Measurements from ENCODE around the gene HDAC4. TPM values are rescaled to one million over a fixed set of nuclear protein-coding genes. Genes with fewer than 3 reads are reported as not detected.
A peak's percentile ranks its signal among the peaks of the same experiment; 100 is the strongest.

HDAC4 gene
- total and polyA plus RNA-seq, 2 of the 4 experiments (the other 2 are of a cell fraction), result 4.1 to 7.2 TPM

DNA sequence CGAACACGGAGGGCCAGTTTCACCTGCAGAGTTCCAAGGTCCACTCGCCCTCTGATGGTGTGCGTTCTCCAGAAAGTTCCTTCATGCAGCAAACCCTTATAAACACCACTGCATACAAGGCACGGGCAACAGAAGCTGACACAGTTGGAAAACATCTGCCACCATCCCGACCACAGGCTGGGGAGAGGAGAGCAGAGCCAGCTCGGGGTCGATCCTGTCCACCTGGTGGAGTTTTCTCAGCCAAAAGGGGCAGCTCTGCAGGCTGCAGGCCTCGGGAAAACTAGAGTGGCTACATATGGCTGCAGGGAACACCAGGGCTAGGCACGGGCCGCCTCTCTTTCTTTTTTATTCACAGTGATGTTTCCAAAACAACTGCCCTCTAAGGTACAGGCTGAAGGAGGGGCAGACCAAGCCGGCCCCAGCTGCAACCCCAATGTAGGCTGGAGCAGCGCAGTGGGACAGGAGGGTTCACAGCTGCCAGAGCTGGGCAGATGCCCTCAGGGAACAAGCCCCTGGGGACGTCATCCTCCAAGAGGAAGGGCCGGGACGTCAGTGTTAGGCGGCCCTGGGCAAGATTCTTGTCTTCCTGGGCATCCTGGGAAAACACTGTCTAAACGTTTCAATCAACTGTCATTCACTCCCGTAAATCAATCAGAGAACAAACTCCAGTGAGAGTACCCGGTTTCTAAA lies 278.3 kb downstream of the HDAC4 start:
- no peak overlapping the region for H4K8ac ChIP-seq (ENCODE audit: low read depth in 2 of 2, low read length in 2 of 2)
- H2BK15ac ChIP-seq (ENCODE audit: low read depth, low read length), result no peak overlapping the region
- no peaks in the 10 kb centered on the region for H3K4me1 ChIP-seq (ENCODE audit: control insufficient read depth, insufficient read depth, low read length)
- H2AFZ ChIP-seq (replicated peaks; ENCODE audit: low read length, poor library complexity), result no peak overlapping the region
- no peak for TF ChIP-seq CTCF (conservative IDR thresholded peaks at IDR 0.05; ENCODE audit: low read depth, low read length)
- TF ChIP-seq POLR2A (IDR thresholded peaks at IDR 0.05; ENCODE audit: low read depth, low read length), result no peak
- TF ChIP-seq FOS (IDR thresholded peaks at IDR 0.05; ENCODE audit: low read depth, low read length), result no peak
- TF ChIP-seq NFE2L2 (IDR thresholded peaks at IDR 0.05; ENCODE audit: low read depth, low read length), result no peak
- TF ChIP-seq RCOR1 (IDR thresholded peaks at IDR 0.05; ENCODE audit: insufficient replicate concordance, low read length), result no peak
- no peak for TF ChIP-seq BHLHE40 (IDR thresholded peaks at IDR 0.05; ENCODE audit: low read depth, low read length)
- TF ChIP-seq, protein P1, sequence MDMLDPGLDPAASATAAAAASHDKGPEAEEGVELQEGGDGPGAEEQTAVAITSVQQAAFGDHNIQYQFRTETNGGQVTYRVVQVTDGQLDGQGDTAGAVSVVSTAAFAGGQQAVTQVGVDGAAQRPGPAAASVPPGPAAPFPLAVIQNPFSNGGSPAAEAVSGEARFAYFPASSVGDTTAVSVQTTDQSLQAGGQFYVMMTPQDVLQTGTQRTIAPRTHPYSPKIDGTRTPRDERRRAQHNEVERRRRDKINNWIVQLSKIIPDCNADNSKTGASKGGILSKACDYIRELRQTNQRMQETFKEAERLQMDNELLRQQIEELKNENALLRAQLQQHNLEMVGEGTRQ (IDR thresholded peaks at IDR 0.05; ENCODE audit: low read depth, low read length), result no peak
- no peak for TF ChIP-seq MAZ (IDR thresholded peaks at IDR 0.05; ENCODE audit: borderline replicate concordance, low read depth, low read length)
- TF ChIP-seq MXI1 (IDR thresholded peaks at IDR 0.05; ENCODE audit: borderline replicate concordance, low read depth, low read length), result no peak
- TF ChIP-seq RAD21 (IDR thresholded peaks at IDR 0.05; ENCODE audit: low read length), result no peak
- TF ChIP-seq, protein P2, sequence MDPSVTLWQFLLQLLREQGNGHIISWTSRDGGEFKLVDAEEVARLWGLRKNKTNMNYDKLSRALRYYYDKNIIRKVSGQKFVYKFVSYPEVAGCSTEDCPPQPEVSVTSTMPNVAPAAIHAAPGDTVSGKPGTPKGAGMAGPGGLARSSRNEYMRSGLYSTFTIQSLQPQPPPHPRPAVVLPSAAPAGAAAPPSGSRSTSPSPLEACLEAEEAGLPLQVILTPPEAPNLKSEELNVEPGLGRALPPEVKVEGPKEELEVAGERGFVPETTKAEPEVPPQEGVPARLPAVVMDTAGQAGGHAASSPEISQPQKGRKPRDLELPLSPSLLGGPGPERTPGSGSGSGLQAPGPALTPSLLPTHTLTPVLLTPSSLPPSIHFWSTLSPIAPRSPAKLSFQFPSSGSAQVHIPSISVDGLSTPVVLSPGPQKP (IDR thresholded peaks at IDR 0.05; ENCODE audit: borderline replicate concordance, low read depth, low read length), result no peak
- no peak for TF ChIP-seq CHD1 (IDR thresholded peaks at IDR 0.05; ENCODE audit: low read depth, low read length)
- H3K4me3 ChIP-seq (ENCODE audit: insufficient read depth, low read depth, low read length), result no peak overlapping the region
- no peak overlapping the region for H4K91ac ChIP-seq (ENCODE audit: insufficient read depth, low read depth, low read length)
- no peaks in the 10 kb centered on the region; a peak in 1 of 4 replicates for H3K79me1 ChIP-seq (ENCODE audit: low read depth in 1 of 2, low read length in 2 of 2)
- H3K23ac ChIP-seq (ENCODE audit: low read depth, low read length), result no peak overlapping the region
- H3K4me2 ChIP-seq (ENCODE audit: low read depth, low read length), result no peak overlapping the region
- peak; percentile 11 for DNase-seq
- no peak overlapping the region for H2AK9ac ChIP-seq (replicated peaks; ENCODE audit: low read depth, low read length, poor library complexity)
- no peak overlapping the region for H3K14ac ChIP-seq (replicated peaks; ENCODE audit: low read depth, low read length)
- H3K27ac ChIP-seq (ENCODE audit: insufficient read depth, low read length), result no peak overlapping the region
- CTCF ChIA-PET, result no interaction called here
- peaks cover 34% of the 10 kb centered on the region for H3K36me3 ChIP-seq (ENCODE audit: control insufficient read depth, insufficient read depth, low read length)
- dilution Hi-C loops (cut with HindIII; ENCODE audit: low sequenced_read_pairs, unreplicated experiment), result no loop called here
- peak; percentile 17; the same call in 1 of the 2 replicates for ATAC-seq (ENCODE audit: low read depth)
- no peak overlapping the region for H2BK20ac ChIP-seq (ENCODE audit: low read depth, low read length)
- H3K18ac ChIP-seq (ENCODE audit: low read depth, low read length), result no peak overlapping the region
- 33% methylated on average over 1 of the region's 20 CpGs; no CpG with 5 or more reads in 1 of the 2 experiments for WGBS, 2 experiments (ENCODE audit: extremely low coverage in 2 of 2, insufficient read length in 1 of 2)
- in situ Hi-C loops (cut with MboI; ENCODE audit: low sequenced_read_pairs), result no loop called here
- no peaks in the 10 kb centered on the region for H4K20me1 ChIP-seq (ENCODE audit: insufficient read depth, low read length)
- intact Hi-C loops (cut with micrococcal nuclease), result no loop called here
- no peak overlapping the region for H2BK120ac ChIP-seq (ENCODE audit: low read depth, low read length)
- POLR2A ChIA-PET (ENCODE audit: unreplicated experiment), result no interaction called here
- no peak overlapping the region for H3K56ac ChIP-seq (ENCODE audit: extremely low read depth, insufficient read depth, low read length)
- H3K9me3 ChIP-seq (ENCODE audit: control insufficient read depth, insufficient read depth, low read length), result 0 out of 2 replicates have a peak, but pooled peaks cover 4% of the 10 kb centered on the region
- no peaks in the 10 kb centered on the region for H3K27me3 ChIP-seq (ENCODE audit: control insufficient read depth, insufficient read depth, low read length)
- no peak overlapping the region for H2AK5ac ChIP-seq (ENCODE audit: low read depth, low read length)
- H2BK5ac ChIP-seq (ENCODE audit: low read depth, low read length, poor library complexity, severe bottlenecking), result no peak overlapping the region
- H3K9ac ChIP-seq (ENCODE audit: low read depth, low read length), result no peak overlapping the region
- no peaks in the 10 kb centered on the region; the same call in 1 of the 2 replicates for H3K9me1 ChIP-seq (ENCODE audit: insufficient read depth, low read length)
- no peak overlapping the region for H4K5ac ChIP-seq (ENCODE audit: low read depth, low read length)
- BruUV-seq (replicated peaks), result no TSS peak
- H3K4ac ChIP-seq (ENCODE audit: low read depth, low read length), result no peak overlapping the region

Data from IMR-90 (cell line).